ENCODE data around the gene GAMT. TPM values are rescaled to one million over a fixed set of nuclear protein-coding genes. Genes with fewer than 3 reads are reported as not detected.

Gene GAMT
- total RNA-seq, 1 experiment from 2014 or later, result 27.3 TPM

DNA sequence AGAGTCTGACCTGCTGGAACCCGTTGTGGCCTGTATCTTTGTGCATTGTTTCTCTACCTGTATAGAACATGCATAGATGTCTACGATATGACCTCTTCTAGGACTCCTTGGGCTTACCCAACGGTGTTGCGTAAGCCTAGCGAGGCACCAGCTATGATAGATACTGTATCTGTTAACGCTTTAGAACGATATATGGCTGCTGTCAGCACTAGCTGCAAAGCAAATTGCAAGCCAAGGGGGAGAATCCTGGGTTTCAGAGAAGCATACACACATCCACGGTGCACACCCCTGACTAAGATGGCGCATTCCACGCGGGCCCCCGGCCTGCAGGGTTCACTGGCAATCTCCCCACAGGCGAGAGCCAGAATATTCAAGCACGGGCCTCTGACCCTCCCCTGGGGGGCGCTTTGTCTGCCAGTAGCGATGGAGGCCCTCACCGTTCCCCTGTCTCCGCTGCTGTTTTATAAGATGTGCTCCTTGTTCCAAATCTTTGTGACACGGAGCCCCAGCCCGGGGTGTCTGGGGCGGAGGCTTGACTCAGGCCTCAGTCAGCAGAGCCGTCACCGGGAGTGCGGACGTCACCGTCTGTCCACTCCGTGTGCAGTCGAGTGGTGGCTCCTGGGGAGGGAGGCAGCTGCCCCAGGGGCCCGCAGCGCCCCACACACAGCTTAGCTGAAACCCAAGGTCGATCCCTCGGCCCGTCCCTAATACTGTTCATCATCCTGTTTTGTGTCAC lies 23.9 kb upstream of the GAMT start:
- Histone ChIP-seq H3F3A (ENCODE audit: insufficient read depth, low read depth) (peaks cover 4% of the 10 kb centered on the region; the same call in 1 of the 2 replicates), H3K36me3 (ENCODE audit: low read depth) (no peaks in the 10 kb centered on the region), H3K79me2 (ENCODE audit: low read depth) (no peaks in the 10 kb centered on the region; the same call in 1 of the 2 replicates), H3K9me3 (ENCODE audit: insufficient read depth, low read depth) (no peaks in the 10 kb centered on the region), H3K27me3 (ENCODE audit: insufficient read depth, low read depth) (no peaks in the 10 kb centered on the region), H3K4me1 (replicated peaks; ENCODE audit: insufficient read depth) (no peaks in the 10 kb centered on the region), H3K4me3 (no peak overlapping the region), H3K9me2 (ENCODE audit: insufficient read depth) (no peaks in the 10 kb centered on the region), H3K27ac (no peak overlapping the region), H4K20me1 (ENCODE audit: insufficient read depth) (no peaks in the 10 kb centered on the region; the same call in none of the 2 replicates), H3K4me2 (no peak overlapping the region), H2AFZ (no peak overlapping the region)
- no TSS peak for BruUV-seq (replicated peaks)
- intact Hi-C loops (cut with micrococcal nuclease; ENCODE audit: unreplicated experiment), result no loop called here
- ChIA-PET CTCF (no interaction called here), POLR2A (ENCODE audit: unreplicated experiment) (no interaction called here)
- no peak for DNase-seq
- TF ChIP-seq, protein P1, sequence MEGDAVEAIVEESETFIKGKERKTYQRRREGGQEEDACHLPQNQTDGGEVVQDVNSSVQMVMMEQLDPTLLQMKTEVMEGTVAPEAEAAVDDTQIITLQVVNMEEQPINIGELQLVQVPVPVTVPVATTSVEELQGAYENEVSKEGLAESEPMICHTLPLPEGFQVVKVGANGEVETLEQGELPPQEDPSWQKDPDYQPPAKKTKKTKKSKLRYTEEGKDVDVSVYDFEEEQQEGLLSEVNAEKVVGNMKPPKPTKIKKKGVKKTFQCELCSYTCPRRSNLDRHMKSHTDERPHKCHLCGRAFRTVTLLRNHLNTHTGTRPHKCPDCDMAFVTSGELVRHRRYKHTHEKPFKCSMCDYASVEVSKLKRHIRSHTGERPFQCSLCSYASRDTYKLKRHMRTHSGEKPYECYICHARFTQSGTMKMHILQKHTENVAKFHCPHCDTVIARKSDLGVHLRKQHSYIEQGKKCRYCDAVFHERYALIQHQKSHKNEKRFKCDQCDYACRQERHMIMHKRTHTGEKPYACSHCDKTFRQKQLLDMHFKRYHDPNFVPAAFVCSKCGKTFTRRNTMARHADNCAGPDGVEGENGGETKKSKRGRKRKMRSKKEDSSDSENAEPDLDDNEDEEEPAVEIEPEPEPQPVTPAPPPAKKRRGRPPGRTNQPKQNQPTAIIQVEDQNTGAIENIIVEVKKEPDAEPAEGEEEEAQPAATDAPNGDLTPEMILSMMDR (conservative IDR thresholded peaks at IDR 0.05), result no peak
- TF ChIP-seq EZH2 (IDR thresholded peaks at IDR 0.05; ENCODE audit: low read depth), result no peak

DNA sequence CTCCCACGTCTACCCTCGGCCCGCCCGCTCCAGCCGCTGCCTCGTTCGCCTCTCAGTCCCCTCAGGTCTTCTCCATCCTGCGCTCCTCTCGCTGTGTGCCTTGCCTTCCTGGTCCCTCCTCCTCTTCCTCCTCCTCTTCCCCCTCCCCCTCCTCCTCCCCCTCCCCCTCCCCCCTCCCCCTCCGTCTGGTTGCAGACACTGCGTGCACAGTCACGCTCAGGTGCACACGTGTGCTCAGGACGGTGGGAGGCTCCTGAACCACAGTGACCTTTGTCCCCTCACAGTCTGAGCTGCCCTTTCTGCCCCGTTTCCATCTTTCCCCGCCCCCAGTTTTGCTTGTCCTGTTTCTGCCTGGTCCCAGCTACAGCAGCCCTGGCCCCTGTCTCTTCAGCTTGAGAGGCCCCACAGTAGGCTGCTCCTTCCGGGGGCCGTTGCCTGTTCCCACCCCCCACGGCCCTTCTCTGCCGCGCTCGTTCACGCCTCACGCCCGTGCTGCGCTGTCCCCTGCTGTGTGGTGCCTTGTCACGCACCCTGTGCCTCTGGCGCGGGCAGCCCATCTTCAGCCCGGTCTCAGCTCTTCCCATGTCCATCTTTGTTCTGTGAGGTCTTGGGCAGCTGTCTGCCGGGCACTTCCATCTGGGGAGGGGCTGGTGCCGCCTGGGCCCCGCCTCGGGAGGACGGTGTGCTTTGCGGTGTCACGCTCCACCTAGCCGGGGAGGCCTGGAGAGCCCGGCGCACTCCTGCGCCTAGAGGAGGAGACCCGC lies 23.0 kb upstream of the GAMT start:
- Histone ChIP-seq H2AFZ (no peak overlapping the region), H3K27ac (no peak overlapping the region), H3K9me2 (ENCODE audit: insufficient read depth) (no peaks in the 10 kb centered on the region), H3K79me2 (ENCODE audit: low read depth) (peaks cover under 1% of the 10 kb centered on the region; the same call in 1 of the 2 replicates), H3K4me2 (no peak overlapping the region), H3K36me3 (ENCODE audit: low read depth) (no peaks in the 10 kb centered on the region), H4K20me1 (ENCODE audit: insufficient read depth) (no peaks in the 10 kb centered on the region; the same call in none of the 2 replicates), H3F3A (ENCODE audit: insufficient read depth, low read depth) (peaks cover 4% of the 10 kb centered on the region; the same call in 1 of the 2 replicates), H3K4me1 (replicated peaks; ENCODE audit: insufficient read depth) (no peaks in the 10 kb centered on the region), H3K4me3 (no peak overlapping the region), H3K9me3 (ENCODE audit: insufficient read depth, low read depth) (no peaks in the 10 kb centered on the region), H3K27me3 (ENCODE audit: insufficient read depth, low read depth) (no peaks in the 10 kb centered on the region)
- no peak for TF ChIP-seq EZH2 (IDR thresholded peaks at IDR 0.05; ENCODE audit: low read depth)
- TF ChIP-seq, protein P1 (conservative IDR thresholded peaks at IDR 0.05), result no peak
- BruUV-seq (replicated peaks), result no TSS peak
- CTCF ChIA-PET, result no interaction called here
- DNase-seq, result no peak
- intact Hi-C loops (cut with micrococcal nuclease; ENCODE audit: unreplicated experiment), result no loop called here
- POLR2A ChIA-PET (ENCODE audit: unreplicated experiment), result no interaction called here

DNA sequence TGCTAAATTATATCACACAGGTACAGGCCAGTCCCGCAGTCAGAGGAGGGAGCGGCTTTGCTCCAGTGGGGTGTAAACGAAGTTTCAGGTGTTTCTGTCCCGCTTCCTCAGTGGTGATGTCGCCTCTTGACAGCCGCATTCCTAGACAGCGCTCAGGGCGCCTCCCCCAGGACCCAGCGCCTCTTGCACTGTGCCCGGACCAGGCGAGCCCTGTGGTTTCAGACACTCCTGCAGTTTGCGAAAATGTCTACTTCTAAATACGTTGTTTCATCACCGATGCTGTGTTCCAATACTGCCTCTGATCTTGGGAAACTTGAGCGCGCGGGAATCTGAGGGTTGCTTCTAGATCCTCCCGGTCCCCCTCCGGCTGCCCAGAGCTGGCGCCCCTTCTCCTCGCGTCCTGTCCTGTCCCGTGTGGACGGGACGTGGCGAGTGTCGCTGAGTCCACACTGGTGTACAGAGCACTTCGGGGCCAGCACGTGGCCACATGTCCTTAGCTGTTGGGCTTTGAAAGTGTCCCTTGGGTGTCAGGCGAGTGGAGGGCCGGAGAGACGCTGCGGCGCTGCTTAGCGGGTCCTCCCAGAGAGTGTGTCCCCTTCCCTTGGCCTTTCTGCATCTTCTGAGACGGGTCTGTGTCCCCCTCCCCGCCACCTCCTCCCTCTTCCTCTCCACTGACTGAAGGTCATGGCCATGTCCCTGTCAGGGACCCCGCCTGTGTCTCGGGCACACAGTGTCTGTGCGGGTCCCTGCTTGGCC lies 22.3 kb upstream of the GAMT start:
- TF ChIP-seq, protein P1 (conservative IDR thresholded peaks at IDR 0.05), result no peak
- no peak for TF ChIP-seq EZH2 (IDR thresholded peaks at IDR 0.05; ENCODE audit: low read depth)
- no peaks in the 10 kb centered on the region for H3K36me3 ChIP-seq (ENCODE audit: low read depth)
- ChIA-PET CTCF (no interaction called here), POLR2A (ENCODE audit: unreplicated experiment) (no interaction called here)
- DNase-seq, result no peak
- peaks cover 4% of the 10 kb centered on the region; the same call in 1 of the 2 replicates for H3F3A ChIP-seq (ENCODE audit: insufficient read depth, low read depth)
- intact Hi-C loops (cut with micrococcal nuclease; ENCODE audit: unreplicated experiment), result no loop called here
- no peaks in the 10 kb centered on the region for H3K9me3 ChIP-seq (ENCODE audit: insufficient read depth, low read depth)
- H3K27me3 ChIP-seq (ENCODE audit: insufficient read depth, low read depth), result no peaks in the 10 kb centered on the region
- H3K4me3 ChIP-seq, result no peak overlapping the region
- H3K27ac ChIP-seq, result no peak overlapping the region
- peaks cover 7% of the 10 kb centered on the region for H4K20me1 ChIP-seq (ENCODE audit: insufficient read depth)
- BruUV-seq (replicated peaks), result no TSS peak
- H3K9me2 ChIP-seq (ENCODE audit: insufficient read depth), result no peaks in the 10 kb centered on the region
- H3K4me1 ChIP-seq (replicated peaks; ENCODE audit: insufficient read depth), result no peaks in the 10 kb centered on the region
- H2AFZ ChIP-seq, result no peak overlapping the region
- peaks cover 8% of the 10 kb centered on the region for H3K79me2 ChIP-seq (ENCODE audit: low read depth)
- H3K4me2 ChIP-seq, result no peak overlapping the region

Data from PC-9 (cell line).